ENCODE results near the gene MT1F.

The MT1F gene

DNA sequence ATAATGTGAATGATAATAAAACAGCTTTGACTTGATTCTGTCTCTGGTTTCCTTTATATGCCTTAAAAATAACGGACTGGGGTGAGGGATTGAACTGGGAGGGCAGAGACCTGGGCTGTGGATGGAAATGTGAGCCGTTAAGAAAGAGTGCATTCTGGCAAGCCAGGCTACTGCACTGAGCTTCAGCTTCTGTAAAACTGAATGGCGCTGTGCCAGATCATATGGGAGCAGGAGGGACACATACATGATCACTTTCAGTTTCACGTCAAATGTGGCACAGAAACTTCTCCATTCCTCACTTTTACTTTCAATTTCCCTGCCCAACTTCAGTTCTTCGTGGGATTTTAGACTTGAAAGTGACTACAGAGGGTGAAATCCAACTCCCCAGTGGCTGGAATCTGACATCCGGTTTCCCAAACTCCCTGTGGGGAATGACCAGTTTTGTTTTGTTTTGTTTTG, 48.3 kb upstream of the MT1F start:
- TF ChIP-seq, protein P1, sequence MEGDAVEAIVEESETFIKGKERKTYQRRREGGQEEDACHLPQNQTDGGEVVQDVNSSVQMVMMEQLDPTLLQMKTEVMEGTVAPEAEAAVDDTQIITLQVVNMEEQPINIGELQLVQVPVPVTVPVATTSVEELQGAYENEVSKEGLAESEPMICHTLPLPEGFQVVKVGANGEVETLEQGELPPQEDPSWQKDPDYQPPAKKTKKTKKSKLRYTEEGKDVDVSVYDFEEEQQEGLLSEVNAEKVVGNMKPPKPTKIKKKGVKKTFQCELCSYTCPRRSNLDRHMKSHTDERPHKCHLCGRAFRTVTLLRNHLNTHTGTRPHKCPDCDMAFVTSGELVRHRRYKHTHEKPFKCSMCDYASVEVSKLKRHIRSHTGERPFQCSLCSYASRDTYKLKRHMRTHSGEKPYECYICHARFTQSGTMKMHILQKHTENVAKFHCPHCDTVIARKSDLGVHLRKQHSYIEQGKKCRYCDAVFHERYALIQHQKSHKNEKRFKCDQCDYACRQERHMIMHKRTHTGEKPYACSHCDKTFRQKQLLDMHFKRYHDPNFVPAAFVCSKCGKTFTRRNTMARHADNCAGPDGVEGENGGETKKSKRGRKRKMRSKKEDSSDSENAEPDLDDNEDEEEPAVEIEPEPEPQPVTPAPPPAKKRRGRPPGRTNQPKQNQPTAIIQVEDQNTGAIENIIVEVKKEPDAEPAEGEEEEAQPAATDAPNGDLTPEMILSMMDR (IDR thresholded peaks at IDR 0.05; ENCODE audit: low read depth, low read length): no peak
- TF ChIP-seq EZH2phosphoT487 (IDR thresholded peaks at IDR 0.05; ENCODE audit: low read depth): no peak
- H2AFZ ChIP-seq (ENCODE audit: low read depth, low read length): no peak overlapping the region
- H3K9me3 ChIP-seq (ENCODE audit: insufficient read depth, low read length): no peaks in the 10 kb centered on the region
- peaks cover 28% of the 10 kb centered on the region for H3K4me1 ChIP-seq (ENCODE audit: low read length)
- H3K36me3 ChIP-seq (replicated peaks; ENCODE audit: low read depth, low read length): no peaks in the 10 kb centered on the region
- H3K4me2 ChIP-seq (ENCODE audit: low read length): peak overlapping the region; percentile 100
- peak overlapping the region; percentile 37 for H3K27ac ChIP-seq (ENCODE audit: low read length)
- H3K79me2 ChIP-seq (ENCODE audit: low read length): no peaks in the 10 kb centered on the region
- H4K20me1 ChIP-seq (ENCODE audit: insufficient read depth, low read length): no peaks in the 10 kb centered on the region
- H3K4me3 ChIP-seq (ENCODE audit: low read length): peak overlapping the region; percentile 89
- H3K9ac ChIP-seq (ENCODE audit: low read length): peak overlapping the region; percentile 79
- H3K27me3 ChIP-seq (ENCODE audit: low read depth, low read length): no peaks in the 10 kb centered on the region

DNA sequence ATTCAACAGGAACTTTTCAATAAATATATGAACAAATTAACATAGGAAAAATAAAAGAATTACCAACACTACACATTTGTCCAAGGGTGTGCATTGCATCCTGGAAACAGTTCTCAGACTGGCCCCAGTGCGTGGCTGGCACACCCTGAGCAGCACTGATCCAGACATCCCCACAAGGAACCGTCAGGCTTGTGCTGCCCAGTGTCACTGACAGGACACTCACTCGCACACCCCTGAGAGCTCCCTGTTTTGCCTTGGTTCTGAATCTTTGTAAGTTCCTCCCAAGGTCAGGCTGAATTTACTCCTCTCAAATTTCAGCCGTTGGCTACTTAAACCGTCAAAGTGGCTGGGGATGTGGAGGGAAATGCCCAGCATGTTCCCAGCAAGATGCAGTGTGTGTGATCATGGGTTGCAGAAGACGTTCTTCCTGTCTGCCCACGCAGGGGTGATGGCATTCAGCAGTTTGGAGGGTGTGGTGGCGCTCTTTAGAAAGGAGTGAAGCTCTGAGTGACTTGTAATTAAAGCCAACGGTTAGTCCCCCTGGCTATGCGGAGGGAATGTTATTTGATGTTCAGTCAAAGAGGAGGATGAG, 47.6 kb upstream of the MT1F start:
- H3K9ac ChIP-seq (ENCODE audit: low read length): peak overlapping the region; percentile 79
- H3K4me2 ChIP-seq (ENCODE audit: low read length): peak overlapping the region; percentile 100
- H3K36me3 ChIP-seq (replicated peaks; ENCODE audit: low read depth, low read length): no peaks in the 10 kb centered on the region
- peak overlapping the region; percentile 3; the same call in 1 of the 2 replicates for H2AFZ ChIP-seq (ENCODE audit: low read depth, low read length)
- H3K27me3 ChIP-seq (ENCODE audit: low read depth, low read length): no peaks in the 10 kb centered on the region
- H3K4me1 ChIP-seq (ENCODE audit: low read length): peaks cover 34% of the 10 kb centered on the region
- peak overlapping the region; percentile 89 for H3K4me3 ChIP-seq (ENCODE audit: low read length)
- H4K20me1 ChIP-seq (ENCODE audit: insufficient read depth, low read length): no peaks in the 10 kb centered on the region
- H3K27ac ChIP-seq (ENCODE audit: low read length): peak overlapping the region; percentile 37
- no peaks in the 10 kb centered on the region for H3K79me2 ChIP-seq (ENCODE audit: low read length)
- TF ChIP-seq, protein P1 (IDR thresholded peaks at IDR 0.05; ENCODE audit: low read depth, low read length): peak; percentile 24; the same call in 1 of the 2 replicates
- TF ChIP-seq EZH2phosphoT487 (IDR thresholded peaks at IDR 0.05; ENCODE audit: low read depth): no peak
- no peaks in the 10 kb centered on the region for H3K9me3 ChIP-seq (ENCODE audit: insufficient read depth, low read length)

DNA sequence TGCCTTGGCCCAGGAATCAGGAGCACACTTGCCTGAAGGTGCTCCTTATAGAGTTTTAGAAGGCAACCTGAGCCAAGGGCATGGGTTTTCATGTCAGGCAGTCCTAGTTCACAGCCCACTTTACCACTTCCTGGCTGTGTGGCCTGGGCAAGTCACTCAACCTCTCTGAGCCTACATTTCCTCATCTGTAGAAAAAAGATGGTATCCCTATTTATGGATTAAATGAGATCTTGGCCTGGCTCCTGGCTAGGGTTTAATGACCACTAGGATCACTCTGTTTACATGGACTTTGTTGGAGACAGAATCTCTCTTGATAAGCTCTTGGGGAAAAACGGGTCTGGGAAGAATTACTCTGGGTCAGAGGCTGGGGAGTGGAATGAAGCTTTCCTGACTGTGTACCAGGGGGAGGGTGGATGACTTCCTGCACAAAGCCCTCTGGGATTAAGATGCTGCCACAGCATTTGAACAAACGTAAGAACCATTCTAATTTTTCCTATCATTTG, 47.1 kb upstream of the MT1F start:
- peak overlapping the region; percentile 100 for H3K4me2 ChIP-seq (ENCODE audit: low read length)
- no peak overlapping the region for H2AFZ ChIP-seq (ENCODE audit: low read depth, low read length)
- peak overlapping the region; percentile 37 for H3K27ac ChIP-seq (ENCODE audit: low read length)
- H3K4me1 ChIP-seq (ENCODE audit: low read length): peaks cover 35% of the 10 kb centered on the region
- H3K36me3 ChIP-seq (replicated peaks; ENCODE audit: low read depth, low read length): no peaks in the 10 kb centered on the region
- no peaks in the 10 kb centered on the region for H3K9me3 ChIP-seq (ENCODE audit: insufficient read depth, low read length)
- TF ChIP-seq EZH2phosphoT487 (IDR thresholded peaks at IDR 0.05; ENCODE audit: low read depth): no peak
- TF ChIP-seq, protein P1 (IDR thresholded peaks at IDR 0.05; ENCODE audit: low read depth, low read length): no peak
- peak overlapping the region; percentile 79; the same call in 1 of the 2 replicates for H3K9ac ChIP-seq (ENCODE audit: low read length)
- no peaks in the 10 kb centered on the region for H3K27me3 ChIP-seq (ENCODE audit: low read depth, low read length)
- peak overlapping the region; percentile 89; the same call in 1 of the 2 replicates for H3K4me3 ChIP-seq (ENCODE audit: low read length)
- no peaks in the 10 kb centered on the region for H4K20me1 ChIP-seq (ENCODE audit: insufficient read depth, low read length)
- no peaks in the 10 kb centered on the region for H3K79me2 ChIP-seq (ENCODE audit: low read length)

DNA sequence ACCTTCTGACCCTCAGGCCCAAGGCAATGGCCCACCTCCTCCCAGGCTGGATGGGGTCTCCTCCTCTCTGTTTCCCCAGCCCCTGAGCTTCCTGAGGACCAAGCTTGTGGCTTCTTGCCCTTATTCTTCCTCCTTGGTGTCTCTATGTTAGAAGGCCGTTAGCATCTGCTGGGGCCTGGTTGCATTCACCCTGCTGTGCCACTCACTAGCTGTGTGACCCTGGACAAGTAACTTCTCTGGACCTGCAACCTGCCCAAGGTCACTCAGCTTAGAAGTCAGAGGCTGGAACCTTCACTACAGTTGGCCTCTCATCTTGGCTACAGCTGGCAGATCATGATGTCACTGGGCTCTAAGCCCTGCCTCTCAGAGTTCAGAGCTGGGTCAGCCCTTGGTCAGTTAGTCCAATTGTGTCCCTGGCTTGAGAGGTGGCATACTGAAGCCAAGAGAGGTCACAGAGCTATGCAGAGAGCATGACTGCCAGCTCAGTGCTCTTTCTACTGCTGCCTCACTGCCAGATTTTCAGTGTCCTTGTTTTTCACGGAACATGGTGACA, 46.4 kb upstream of the MT1F start:
- H3K27ac ChIP-seq (ENCODE audit: low read length): no peak overlapping the region
- H3K9ac ChIP-seq (ENCODE audit: low read length): no peak overlapping the region
- no peaks in the 10 kb centered on the region for H3K27me3 ChIP-seq (ENCODE audit: low read depth, low read length)
- no peak overlapping the region for H2AFZ ChIP-seq (ENCODE audit: low read depth, low read length)
- H3K36me3 ChIP-seq (replicated peaks; ENCODE audit: low read depth, low read length): no peaks in the 10 kb centered on the region
- no peak overlapping the region for H3K4me2 ChIP-seq (ENCODE audit: low read length)
- H3K79me2 ChIP-seq (ENCODE audit: low read length): no peaks in the 10 kb centered on the region
- no peaks in the 10 kb centered on the region for H4K20me1 ChIP-seq (ENCODE audit: insufficient read depth, low read length)
- peaks cover 35% of the 10 kb centered on the region for H3K4me1 ChIP-seq (ENCODE audit: low read length)
- H3K9me3 ChIP-seq (ENCODE audit: insufficient read depth, low read length): no peaks in the 10 kb centered on the region
- no peak overlapping the region for H3K4me3 ChIP-seq (ENCODE audit: low read length)
- no peak for TF ChIP-seq EZH2phosphoT487 (IDR thresholded peaks at IDR 0.05; ENCODE audit: low read depth)
- TF ChIP-seq, protein P1 (IDR thresholded peaks at IDR 0.05; ENCODE audit: low read depth, low read length): no peak
